Esophagus (tissue), 2 donors: ENCODE measurements around the gene TEDDM1. TPM values are rescaled to one million over a fixed set of nuclear protein-coding genes. Genes with fewer than 3 reads are reported as not detected.
"Not testable (repeated sequence)": the region's sequence is repeated elsewhere in the genome, so short reads cannot be mapped to it uniquely, and the experiment has no call there.

Source experiments
- H3K27ac ChIP-seq, 2 donors: one replicate each; pipeline ENCODE4 v1.5.1; 2013; ENCODE audit warnings: low read depth in 2 of 2, mild to moderate bottlenecking in 2 of 2, inconsistent platforms in 1 of 2, low read length in 1 of 2, moderate library complexity in 1 of 2
- H3K27me3 ChIP-seq, 2 donors: one replicate each; pipeline ENCODE4 v1.6.1; 2013; ENCODE audit warnings: low read length in 2 of 2, control low read depth in 1 of 2, mild to moderate bottlenecking in 1 of 2; ENCODE audit not compliant: insufficient read depth in 2 of 2, control insufficient read depth in 1 of 2
- H3K36me3 ChIP-seq, 2 donors: one replicate each; pipeline ENCODE4 v1.6.1; 2013; ENCODE audit warnings: low read length in 1 of 2; ENCODE audit not compliant: control insufficient read depth in 2 of 2, insufficient read depth in 2 of 2
- H3K4me1 ChIP-seq, 2 donors: one replicate each; pipeline ENCODE4 v1.6.1; 2013; ENCODE audit warnings: low read length in 1 of 2; ENCODE audit not compliant: control insufficient read depth in 2 of 2, insufficient read depth in 2 of 2
- H3K4me3 ChIP-seq, 2 donors: one replicate each; pipeline ENCODE4 v1.5.1; 2013; ENCODE audit warnings: low read length in 2 of 2, mild to moderate bottlenecking in 2 of 2, low read depth in 1 of 2, moderate library complexity in 1 of 2
- H3K9me3 ChIP-seq, 2 donors: one replicate each; pipeline ENCODE4 v1.6.1; 2013; ENCODE audit warnings: mild to moderate bottlenecking in 2 of 2, low read depth in 1 of 2, low read length in 1 of 2, moderate library complexity in 1 of 2; ENCODE audit not compliant: control insufficient read depth in 2 of 2, insufficient read depth in 1 of 2
- WGBS, 2 donors: extraction: QIAGEN DNeasy Blood & Tissue Kit; methylation state at CpG; one replicate each; pipeline ENCODE4 v1.1.7; 2013; 5-methylcytosine and 5-hydroxymethylcytosine counted together
- polyA plus RNA-seq, 2 donors: library from polyadenylated mRNA; stranded (reverse); fragments of 200-250 nt; gene quantifications; one replicate each; pipeline ENCODE4 v1.2.3, GENCODE V29; 2013
- donor health status: healthy with polysubstance abuse.
- donor health status: Bipolar disorder and iron deficiency.

TEDDM1 gene
- polyA plus RNA-seq: under 1 TPM in 1 of 2 donors, not detected in 1; 0.06 TPM

DNA sequence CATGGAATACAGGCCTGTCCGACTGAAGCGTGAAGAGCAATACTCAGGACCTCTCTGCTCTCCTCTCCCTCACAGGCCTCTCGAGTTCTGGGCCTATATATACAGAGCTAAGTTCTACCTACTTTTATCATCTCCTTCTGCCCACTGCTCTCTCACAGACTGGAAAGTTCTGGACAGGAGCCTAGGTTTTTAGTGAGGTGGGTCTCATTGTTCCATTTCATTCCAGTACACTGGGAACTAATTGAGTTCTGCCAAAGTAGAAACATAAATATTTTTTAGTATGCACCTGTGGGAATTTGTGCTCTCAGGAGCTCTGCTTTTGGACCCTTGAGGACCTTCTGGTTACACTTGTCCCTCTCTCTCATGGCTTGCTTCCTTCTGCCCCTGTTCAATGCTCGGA is at the start of gene TEDDM1:
TSS of gene TEDDM1 (minus strand) at position 101 of the 400 bp plus-strand sequence. CDS start 182 bp downstream, outside the sequence.
- H3K36me3 ChIP-seq: no peaks in the 10 kb centered on the region
- H3K4me3 ChIP-seq: no peak within 1 kb of the TSS
- H3K27me3 ChIP-seq: peaks cover 0 to 2% of the 10 kb centered on the region in 2 donors
- H3K4me1 ChIP-seq: no peaks in the 10 kb centered on the region
- 95% methylated on average over 4 of the region's 4 CpGs for WGBS, 2 donors
- H3K27ac ChIP-seq: no peak within 1 kb of the TSS
- H3K9me3 ChIP-seq: peaks cover 2% of the 10 kb centered on the region in 2 donors

- Histone ChIP-seq H3K9me3 (no peaks in the 10 kb centered on the region), H3K4me3 (no peak within 1 kb of the TSS), H3K4me1 (no peaks in the 10 kb centered on the region), H3K36me3 (no peaks in the 10 kb centered on the region), H3K27me3 (no peaks in the 10 kb centered on the region), H3K27ac (no peak within 1 kb of the TSS)
Measured at GRCh38 chr1:182450087-182450486, 49.6 kb upstream of the TEDDM1 start, which contains the start of gene RGSL1. Gene RGSL1 (plus strand): TSS chr1:182450146. CDS start chr1:182450166, 20 bp downstream.

DNA sequence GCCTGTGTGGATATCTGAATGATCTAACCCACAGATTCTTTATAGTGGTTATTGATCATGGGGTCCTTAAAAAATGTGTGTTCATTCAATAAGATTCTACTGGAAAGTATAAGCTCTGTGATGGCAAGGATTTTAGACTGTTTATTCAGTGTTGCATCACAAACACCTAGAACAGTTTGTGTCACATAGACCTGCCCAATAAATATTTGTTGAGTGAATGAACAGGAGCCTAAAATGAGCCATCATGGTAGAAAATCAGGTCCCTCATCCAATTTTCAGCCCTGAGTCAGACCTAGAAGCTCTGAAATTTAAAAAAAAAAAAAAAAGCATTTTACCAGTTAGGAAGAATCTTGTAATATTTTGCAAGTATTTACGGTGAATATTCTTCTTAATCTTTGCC is 47.2 kb upstream of the TEDDM1 start:
- Histone ChIP-seq H3K9me3 (no peaks in the 10 kb centered on the region), H3K4me1 (no peaks in the 10 kb centered on the region), H3K27ac (no peak overlapping the region), H3K36me3 (no peaks in the 10 kb centered on the region), H3K27me3 (no peaks in the 10 kb centered on the region), H3K4me3 (no peak overlapping the region)
- WGBS, 2 donors: 87 to 88% methylated on average over 1 of the region's 1 CpG

GRCh38 chr1:182447124-182447523 is 46.7 kb upstream of the TEDDM1 start:
- H3K27me3 ChIP-seq, H3K9me3 ChIP-seq, H3K27ac ChIP-seq, H3K36me3 ChIP-seq, H3K4me3 ChIP-seq, H3K4me1 ChIP-seq: not testable (repeated sequence)
- 95 to 98% methylated on average over 2 of the region's 2 CpGs for WGBS, 2 donors

GRCh38 chr1:182446033-182446669 is 45.7 kb upstream of the TEDDM1 start:
- Histone ChIP-seq H3K4me1 (no peaks in the 10 kb centered on the region), H3K9me3 (no peaks in the 10 kb centered on the region), H3K27me3 (no peaks in the 10 kb centered on the region), H3K36me3 (no peaks in the 10 kb centered on the region), H3K27ac (no peak overlapping the region), H3K4me3 (no peak overlapping the region)
- 2% methylated on average over 3 of the region's 3 CpGs for WGBS, 2 donors

GRCh38 chr1:182444497-182444896 is 44.0 kb upstream of the TEDDM1 start:
- Histone ChIP-seq H3K27ac (no peak overlapping the region), H3K27me3 (no peaks in the 10 kb centered on the region), H3K36me3 (no peaks in the 10 kb centered on the region), H3K4me1 (no peaks in the 10 kb centered on the region), H3K4me3 (no peak overlapping the region), H3K9me3 (no peaks in the 10 kb centered on the region)
- 56 to 61% methylated on average over 4 of the region's 4 CpGs for WGBS, 2 donors

DNA sequence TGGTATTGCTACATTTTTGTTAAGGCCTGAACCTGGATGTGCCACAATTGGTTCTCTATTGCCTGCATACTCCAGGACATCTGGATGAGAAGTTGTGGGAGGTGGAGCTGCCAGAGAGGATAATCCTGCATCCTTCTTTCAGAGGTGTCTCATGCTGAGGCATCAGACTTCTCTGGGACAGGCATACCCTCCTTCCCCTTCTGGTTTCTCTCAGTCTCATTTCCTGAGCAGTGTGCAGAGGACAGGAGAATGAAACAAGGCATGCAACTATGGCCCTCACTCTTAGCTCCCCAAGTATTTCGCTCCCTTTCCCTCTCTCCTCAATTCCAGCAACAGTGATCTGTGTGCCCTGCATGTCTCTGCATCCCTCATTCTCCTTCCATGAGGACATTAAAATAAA is 41.9 kb upstream of the TEDDM1 start:
- Histone ChIP-seq H3K4me1 (no peaks in the 10 kb centered on the region), H3K4me3 (no peak overlapping the region), H3K27me3 (no peaks in the 10 kb centered on the region), H3K36me3 (no peaks in the 10 kb centered on the region), H3K27ac (no peak overlapping the region), H3K9me3 (no peaks in the 10 kb centered on the region)
- WGBS, 2 donors: 93 to 94% methylated on average over 1 of the region's 1 CpG

GRCh38 chr1:182441719-182442118 is 41.3 kb upstream of the TEDDM1 start:
- no peaks in the 10 kb centered on the region for H3K9me3 ChIP-seq
- H3K4me3 ChIP-seq: no peak overlapping the region
- H3K27ac ChIP-seq: no peak overlapping the region
- WGBS, 2 donors: 86 to 95% methylated on average over 3 of the region's 3 CpGs
- no peaks in the 10 kb centered on the region for H3K36me3 ChIP-seq
- H3K4me1 ChIP-seq: no peaks in the 10 kb centered on the region
- no peaks in the 10 kb centered on the region for H3K27me3 ChIP-seq

- WGBS, 2 donors: 79 to 92% methylated on average over 1 of the region's 1 CpG
- no peaks in the 10 kb centered on the region for H3K9me3 ChIP-seq
- H3K27me3 ChIP-seq: no peaks in the 10 kb centered on the region
- H3K4me3 ChIP-seq: no peak overlapping the region
- no peaks in the 10 kb centered on the region for H3K36me3 ChIP-seq
- no peaks in the 10 kb centered on the region for H3K4me1 ChIP-seq
- no peak overlapping the region for H3K27ac ChIP-seq
Measured at GRCh38 chr1:182438326-182438725, 37.9 kb upstream of the TEDDM1 start.

DNA sequence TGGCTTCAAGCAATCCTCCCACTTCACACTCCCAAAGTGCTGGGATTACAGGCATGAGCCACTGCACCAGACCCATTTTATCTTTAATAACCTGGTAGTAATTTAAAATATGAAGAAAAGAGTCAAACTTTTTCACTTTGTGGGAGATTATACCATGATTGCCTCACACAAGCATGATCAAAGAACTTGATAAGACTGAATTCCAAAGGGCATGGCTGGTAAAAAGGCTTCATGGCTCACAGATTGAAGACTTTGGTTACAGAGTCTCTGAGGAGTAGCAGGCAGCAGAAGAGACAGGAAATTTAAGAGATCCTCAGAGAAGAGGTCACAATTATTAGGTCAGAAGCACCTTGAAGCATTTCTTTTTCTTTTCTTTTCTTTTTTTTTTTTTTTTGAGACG is 33.1 kb upstream of the TEDDM1 start:
- 94 to 100% methylated on average over 1 of the region's 1 CpG for WGBS, 2 donors
- Histone ChIP-seq H3K4me1 (no peaks in the 10 kb centered on the region), H3K27me3 (no peaks in the 10 kb centered on the region), H3K27ac (no peak overlapping the region), H3K9me3 (no peaks in the 10 kb centered on the region), H3K4me3 (no peak overlapping the region), H3K36me3 (no peaks in the 10 kb centered on the region)
